ENCODE results near the gene LRRC1. TPM values are rescaled to one million over a fixed set of nuclear protein-coding genes. Genes with fewer than 3 reads are reported as not detected.

LRRC1 gene
- total and polyA plus RNA-seq, 2 donors (not counting 1 experiment from before 2014, with no cell fraction given): 3.4 to 8.9 TPM

GRCh38 chr6:53866226-53866625 is 71.4 kb downstream of the LRRC1 start:
- no peaks in the 10 kb centered on the region for H4K20me1 ChIP-seq (ENCODE audit: control insufficient read depth, insufficient read depth, low read length, poor library complexity, severe bottlenecking)
- H3K27me3 ChIP-seq (replicated peaks in 1 of 4; ENCODE audit: control extremely low read depth in 1 of 4, control insufficient read depth in 3 of 4, insufficient read depth in 4 of 4, low read length in 3 of 4): no peaks in the 10 kb centered on the region
- no peaks in the 10 kb centered on the region for H3K36me3 ChIP-seq (replicated peaks in 1 of 2; ENCODE audit: control extremely low read depth in 1 of 2, control insufficient read depth in 1 of 2, extremely low read depth in 1 of 2, insufficient read depth in 2 of 2, low read length in 1 of 2)
- 89% methylated on average over 4 of the region's 4 CpGs for WGBS (ENCODE audit: insufficient coverage)
- Mint-ChIP-seq H3K27me3 (no peaks in the 10 kb centered on the region), H3K4me3 (no peak overlapping the region), H3K4me1 (peaks cover 4% of the 10 kb centered on the region), H3K9me3 (ENCODE audit: insufficient read depth) (no peaks in the 10 kb centered on the region), H3K27ac (no peak overlapping the region)
- no peak overlapping the region for H2AFZ ChIP-seq (ENCODE audit: insufficient read depth, low read depth, low read length, poor library complexity, severe bottlenecking)
- H3K9me3 ChIP-seq (ENCODE audit: control extremely low read depth in 1 of 3, control insufficient read depth in 2 of 3, insufficient read depth in 1 of 3, low read length in 2 of 3): no peaks in the 10 kb centered on the region
- no peak for DNase-seq
- intact Hi-C loops (cut with micrococcal nuclease): no loop called here
- no peak overlapping the region for H3K4me3 ChIP-seq (ENCODE audit: control extremely low read depth in 1 of 5, extremely low read depth in 1 of 5, insufficient read depth in 1 of 5, low read depth in 2 of 5, low read length in 4 of 5)
- H3K4me1 ChIP-seq (ENCODE audit: control insufficient read depth in 2 of 2, insufficient read depth in 2 of 2, low read length in 2 of 2): no peaks in the 10 kb centered on the region
- H3K4me2 ChIP-seq (replicated peaks; ENCODE audit: low read depth, low read length, poor library complexity, severe bottlenecking): no peak overlapping the region
- no peak for TF ChIP-seq EZH2 (IDR thresholded peaks at IDR 0.05; ENCODE audit: borderline replicate concordance, insufficient read depth, low read depth, low read length, poor library complexity, severe bottlenecking)
- no peak for TF ChIP-seq CTCF (IDR thresholded peaks at IDR 0.05)
- POLR2A ChIA-PET: no interaction called here
- CTCF ChIA-PET: no interaction called here
- H3K9ac ChIP-seq (ENCODE audit: low read length): no peak overlapping the region
- H3K27ac ChIP-seq (ENCODE audit: low read length in 2 of 2): no peak overlapping the region
- ATAC-seq (ENCODE audit: low read depth): no peak
- H3K79me2 ChIP-seq (ENCODE audit: control insufficient read depth, insufficient read depth, low read length): no peaks in the 10 kb centered on the region

- TF ChIP-seq EZH2 (IDR thresholded peaks at IDR 0.05; ENCODE audit: borderline replicate concordance, insufficient read depth, low read depth, low read length, poor library complexity, severe bottlenecking): no peak
- no peak for TF ChIP-seq CTCF (IDR thresholded peaks at IDR 0.05)
- peaks cover 2% of the 10 kb centered on the region for H3K9me3 Mint-ChIP-seq (ENCODE audit: insufficient read depth)
- Histone ChIP-seq H3K9me3 (ENCODE audit: control extremely low read depth in 1 of 3, control insufficient read depth in 2 of 3, insufficient read depth in 1 of 3, low read length in 2 of 3) (peaks cover 0 to 9% (median 1%) of the 10 kb centered on the region in 3 donors), H3K9ac (ENCODE audit: low read length) (no peak overlapping the region), H3K79me2 (ENCODE audit: control insufficient read depth, insufficient read depth, low read length) (peaks cover 4% of the 10 kb centered on the region), H3K4me1 (ENCODE audit: control insufficient read depth in 2 of 2, insufficient read depth in 2 of 2, low read length in 2 of 2) (no peaks in the 10 kb centered on the region), H3K4me2 (replicated peaks; ENCODE audit: low read depth, low read length, poor library complexity, severe bottlenecking) (no peak overlapping the region), H3K4me3 (ENCODE audit: control extremely low read depth in 1 of 5, extremely low read depth in 1 of 5, insufficient read depth in 1 of 5, low read depth in 2 of 5, low read length in 4 of 5) (no peak overlapping the region), H4K20me1 (ENCODE audit: control insufficient read depth, insufficient read depth, low read length, poor library complexity, severe bottlenecking) (no peaks in the 10 kb centered on the region), H3K27ac (ENCODE audit: low read length in 2 of 2) (no peak overlapping the region), H3K36me3 (replicated peaks in 1 of 2; ENCODE audit: control extremely low read depth in 1 of 2, control insufficient read depth in 1 of 2, extremely low read depth in 1 of 2, insufficient read depth in 2 of 2, low read length in 1 of 2) (no peaks in the 10 kb centered on the region), H3K27me3 (replicated peaks in 1 of 4; ENCODE audit: control extremely low read depth in 1 of 4, control insufficient read depth in 3 of 4, insufficient read depth in 4 of 4, low read length in 3 of 4) (no peaks in the 10 kb centered on the region), H2AFZ (ENCODE audit: insufficient read depth, low read depth, low read length, poor library complexity, severe bottlenecking) (no peak overlapping the region)
- H3K4me3 Mint-ChIP-seq: no peak overlapping the region
- POLR2A ChIA-PET: no interaction called here
- H3K4me1 Mint-ChIP-seq: peaks cover 5% of the 10 kb centered on the region
- no peak for ATAC-seq (ENCODE audit: low read depth)
- CTCF ChIA-PET: interaction anchor here (0.6 kb wide), 1 partner anchor 230 kb away, joined by 3 read pairs; no protein-coding TSS in a partner anchor
- intact Hi-C loops (cut with micrococcal nuclease): no loop called here
- no peaks in the 10 kb centered on the region for H3K27me3 Mint-ChIP-seq
- DNase-seq: no peak
- no peak overlapping the region for H3K27ac Mint-ChIP-seq
These were observed 73.8 kb downstream of the LRRC1 start for GRCh38 chr6:53868626-53869025.
